Fibroblast of lung (primary cell): Measurements from ENCODE around the gene NECTIN4.

Experiments used
- CTCF ChIP-seq, 2 donors: IDR thresholded peaks in 1 of 2; conservative IDR thresholded peaks in 1 of 2; 1 replicate in 1 of 2; 2 replicates in 1 of 2; pipeline ENCODE4 v1.5.1; 2011 to 2012; ENCODE audit warnings: low read length in 2 of 2, control low read depth in 1 of 2, inconsistent platforms in 1 of 2, low read depth in 1 of 2, mild to moderate bottlenecking in 1 of 2
- EZH2 ChIP-seq: IDR thresholded peaks from 2 replicates; pipeline ENCODE4 v1.5.1; 2012; ENCODE audit warnings: low read length, control low read depth, mild to moderate bottlenecking; ENCODE audit errors: missing control alignments

GRCh38 chr1:161066694-161067093, 22.7 kb downstream of the NECTIN4 start:
- no peak for TF ChIP-seq CTCF (conservative IDR thresholded peaks at IDR 0.05 in 1 of 2, IDR thresholded peaks at IDR 0.05 in 1 of 2; ENCODE audit: low read depth in 1 of 2, low read length in 2 of 2)
- no peak for TF ChIP-seq EZH2
